ENCODE results near the gene CKMT2.
A peak's percentile ranks its signal among the peaks of the same experiment; 100 is the strongest.

Gene CKMT2

GRCh38 chr5:81213070-81213469 is 20.1 kb upstream of the CKMT2 start:
- no peak overlapping the region for H3K4me3 ChIP-seq (replicated peaks in 1 of 2; ENCODE audit: low read depth in 2 of 2, low read length in 2 of 2)
- no peak for TF ChIP-seq CTCF (IDR thresholded peaks at IDR 0.05; ENCODE audit: low read depth, low read length)
- DNase-seq (ENCODE audit: low read depth in 2 of 2): no peak

GRCh38 chr5:81214848-81215247 is 18.3 kb upstream of the CKMT2 start:
- H3K4me3 ChIP-seq (replicated peaks in 1 of 2; ENCODE audit: low read depth in 2 of 2, low read length in 2 of 2): no peak overlapping the region
- TF ChIP-seq CTCF (IDR thresholded peaks at IDR 0.05; ENCODE audit: low read depth, low read length): no peak
- no peak for DNase-seq (ENCODE audit: low read depth in 2 of 2)

GRCh38 chr5:81216152-81216551 is 17.0 kb upstream of the CKMT2 start:
- TF ChIP-seq CTCF (IDR thresholded peaks at IDR 0.05; ENCODE audit: low read depth, low read length): no peak
- no peak overlapping the region for H3K4me3 ChIP-seq (replicated peaks in 1 of 2; ENCODE audit: low read depth in 2 of 2, low read length in 2 of 2)
- no peak for DNase-seq (ENCODE audit: low read depth in 2 of 2)

- DNase-seq (ENCODE audit: low read depth in 2 of 2): peak; percentile 29
- no peak for TF ChIP-seq CTCF (IDR thresholded peaks at IDR 0.05; ENCODE audit: low read depth, low read length)
- H3K4me3 ChIP-seq (replicated peaks in 1 of 2; ENCODE audit: low read depth in 2 of 2, low read length in 2 of 2): no peak overlapping the region
Measured at GRCh38 chr5:81219389-81219788, 13.7 kb upstream of the CKMT2 start.

- no peak overlapping the region for H3K4me3 ChIP-seq (replicated peaks in 1 of 2; ENCODE audit: low read depth in 2 of 2, low read length in 2 of 2)
- TF ChIP-seq CTCF (IDR thresholded peaks at IDR 0.05; ENCODE audit: low read depth, low read length): no peak
- DNase-seq (ENCODE audit: low read depth in 2 of 2): no peak
Measured at GRCh38 chr5:81222285-81222684, 10.8 kb upstream of the CKMT2 start.

GRCh38 chr5:81225463-81225862 is 7.7 kb upstream of the CKMT2 start:
- no peak for DNase-seq (ENCODE audit: low read depth in 2 of 2)
- H3K4me3 ChIP-seq (replicated peaks in 1 of 2; ENCODE audit: low read depth in 2 of 2, low read length in 2 of 2): no peak overlapping the region
- no peak for TF ChIP-seq CTCF (IDR thresholded peaks at IDR 0.05; ENCODE audit: low read depth, low read length)

- DNase-seq (ENCODE audit: low read depth in 2 of 2): no peak
- H3K4me3 ChIP-seq (replicated peaks in 1 of 2; ENCODE audit: low read depth in 2 of 2, low read length in 2 of 2): no peak overlapping the region
- no peak for TF ChIP-seq CTCF (IDR thresholded peaks at IDR 0.05; ENCODE audit: low read depth, low read length)
Measured at GRCh38 chr5:81226286-81226685, 6.8 kb upstream of the CKMT2 start.
